ENCODE measurements around the gene KRTAP10-8. TPM values are rescaled to one million over a fixed set of nuclear protein-coding genes. Genes with fewer than 3 reads are reported as not detected.
"Not testable (repeated sequence)": the region's sequence is repeated elsewhere in the genome, so short reads cannot be mapped to it uniquely, and the experiment has no call there.

The KRTAP10-8 gene
- total RNA-seq, 1 donor from 2014 or later = not detected

- Histone ChIP-seq H3K9me3 (no peaks in the 10 kb centered on the region), H3K4me1 (no peaks in the 10 kb centered on the region), H3K27me3 (no peaks in the 10 kb centered on the region), H3K27ac (no peak overlapping the region), H3K4me3 (no peak overlapping the region), H3K36me3 (no peaks in the 10 kb centered on the region)
- DNase-seq = no peak
- ATAC-seq = no peak
- no peak for TF ChIP-seq CTCF (IDR thresholded peaks at IDR 0.05)
- intact Hi-C loops (cut with DNase I) = no loop called here
Measured at GRCh38 chr21:44639331-44639655, 27.4 kb downstream of the KRTAP10-8 start.

- no peaks in the 10 kb centered on the region for H3K27me3 ChIP-seq
- no peak for ATAC-seq
- H3K9me3 ChIP-seq = peaks cover 9% of the 10 kb centered on the region
- H3K4me3 ChIP-seq = no peak overlapping the region
- intact Hi-C loops (cut with DNase I) = loop anchor here (5.0 kb wide), 1 partner anchor 213 kb away; no protein-coding TSS in a partner anchor
- no peak for TF ChIP-seq CTCF (IDR thresholded peaks at IDR 0.05)
- H3K36me3 ChIP-seq = no peaks in the 10 kb centered on the region
- no peaks in the 10 kb centered on the region for H3K4me1 ChIP-seq
- DNase-seq = no peak
- H3K27ac ChIP-seq = no peak overlapping the region
Measured at GRCh38 chr21:44640761-44641160, 28.9 kb downstream of the KRTAP10-8 start.

GRCh38 chr21:44643741-44644310, 31.9 kb downstream of the KRTAP10-8 start:
- ATAC-seq = no peak
- H3K4me1 ChIP-seq = no peaks in the 10 kb centered on the region
- intact Hi-C loops (cut with DNase I) = loop anchor here (5.0 kb wide), 1 partner anchor 217 kb away; no protein-coding TSS in a partner anchor
- no peak overlapping the region for H3K27ac ChIP-seq
- no peak overlapping the region for H3K4me3 ChIP-seq
- no peak for TF ChIP-seq CTCF (IDR thresholded peaks at IDR 0.05)
- no peaks in the 10 kb centered on the region for H3K27me3 ChIP-seq
- H3K9me3 ChIP-seq = peaks cover 9% of the 10 kb centered on the region
- no peak for DNase-seq
- H3K36me3 ChIP-seq = no peaks in the 10 kb centered on the region

- Histone ChIP-seq H3K27me3 (no peaks in the 10 kb centered on the region), H3K4me3 (no peak overlapping the region), H3K9me3 (peaks cover 9% of the 10 kb centered on the region), H3K36me3 (no peaks in the 10 kb centered on the region), H3K4me1 (no peaks in the 10 kb centered on the region), H3K27ac (no peak overlapping the region)
- DNase-seq = no peak
- intact Hi-C loops (cut with DNase I) = loop anchor here (5.0 kb wide), 1 partner anchor 218 kb away; no protein-coding TSS in a partner anchor
- no peak for TF ChIP-seq CTCF (IDR thresholded peaks at IDR 0.05)
- no peak for ATAC-seq
Measured at GRCh38 chr21:44644878-44645277, 33.0 kb downstream of the KRTAP10-8 start.

- DNase-seq = peak; percentile 48
- ATAC-seq = not testable (repeated sequence)
Measured at GRCh38 chr21:44646366-44647221, 34.7 kb downstream of the KRTAP10-8 start, which contains the start of gene KRTAP10-11. Gene KRTAP10-11 (plus strand): TSS chr21:44646414. CDS start chr21:44646459, 45 bp downstream.

GRCh38 chr21:44647222-44647552, 35.3 kb downstream of the KRTAP10-8 start:
- Histone ChIP-seq H3K36me3 (no peaks in the 10 kb centered on the region), H3K9me3 (peaks cover 9% of the 10 kb centered on the region), H3K27ac (no peak overlapping the region), H3K4me3 (no peak overlapping the region), H3K4me1 (no peaks in the 10 kb centered on the region), H3K27me3 (no peaks in the 10 kb centered on the region)
- no peak for TF ChIP-seq CTCF (IDR thresholded peaks at IDR 0.05)
- no peak for DNase-seq
- intact Hi-C loops (cut with DNase I) = no loop called here
- no peak for ATAC-seq

More at GRCh38 chr21:44646366-44647221, 34.7 kb downstream of the KRTAP10-8 start, which contains the start of gene KRTAP10-11:
- intact Hi-C loops (cut with DNase I); H3K27me3 ChIP-seq; H3K4me3 ChIP-seq; H3K27ac ChIP-seq; H3K4me1 ChIP-seq; H3K36me3 ChIP-seq; H3K9me3 ChIP-seq: not testable (repeated sequence)

All from upper lobe of right lung (tissue), 1 donor.